Naive thymus-derived CD4-positive, alpha-beta T cell (primary cell): Measurements from ENCODE around the gene RUNX3. TPM values are rescaled to one million over a fixed set of nuclear protein-coding genes. Genes with fewer than 3 reads are reported as not detected.

Source experiments
- ATAC-seq: fragments of 150-1000 bp; cut with Tn5 transposase; 2 replicates; pipeline ENCODE4 v1.10.0; 2021; ENCODE audit warnings: mild to moderate bottlenecking, moderate library complexity
- CTCF ChIA-PET: fragments of 350-600 bp; sonication (Branson Sonifier 250); formaldehyde crosslinking; loops from one replicate; lab custom pipeline; 2021; ENCODE audit warnings: antibody characterized with exemption; lab: Charles Lee
- POLR2A ChIA-PET: fragments of 350-600 bp; sonication (Branson Sonifier 250); formaldehyde crosslinking; loops from one replicate; lab custom pipeline; 2021; ENCODE audit warnings: antibody characterized with exemption, inconsistent platforms; lab: Charles Lee
- DNase-seq, 9 donors: peaks; one replicate each; pipeline versions ENCODE4 v3.0.0 to v3.0.0-alpha.2; 2020 to 2022; ENCODE audit warnings: mixed read lengths in 1 of 9
- H3K27ac ChIP-seq: one replicate; pipeline ENCODE4 v1.7.0; 2013; ENCODE audit warnings: mild to moderate bottlenecking, low read depth, low read length, moderate library complexity
- H3K27me3 ChIP-seq, 2 donors: one replicate each; pipeline ENCODE4 v1.7.0; 2013; ENCODE audit warnings: low read length in 2 of 2, mild to moderate bottlenecking in 2 of 2, moderate library complexity in 2 of 2; ENCODE audit not compliant: control insufficient read depth in 2 of 2, insufficient read depth in 2 of 2
- H3K36me3 ChIP-seq, 3 experiments: 1 replicate in 2 of 3; 2 replicates in 1 of 3; pipeline ENCODE4 v1.7.0; 2013; ENCODE audit warnings: low read length in 3 of 3, mild to moderate bottlenecking in 3 of 3, moderate library complexity in 1 of 3; ENCODE audit not compliant: insufficient read depth in 3 of 3, control insufficient read depth in 2 of 3
- H3K4me1 ChIP-seq, 2 donors: one replicate each; pipeline ENCODE4 v1.7.0; 2013; ENCODE audit warnings: low read length in 2 of 2, mild to moderate bottlenecking in 2 of 2, moderate library complexity in 1 of 2; ENCODE audit not compliant: control insufficient read depth in 2 of 2, insufficient read depth in 2 of 2
- H3K4me3 ChIP-seq: 2 replicates; pipeline ENCODE4 v1.7.0; 2013; ENCODE audit warnings: mild to moderate bottlenecking, low read length
- H3K9me3 ChIP-seq, 3 experiments: 1 replicate in 2 of 3; 2 replicates in 1 of 3; pipeline ENCODE4 v1.7.0; 2013; ENCODE audit warnings: low read length in 3 of 3; ENCODE audit not compliant: control insufficient read depth in 2 of 3
- H3K27ac Mint-ChIP-seq, 9 donors: one replicate each; pipeline ENCODE4 v1.8.0; 2020 to 2022; ENCODE audit warnings: mixed read lengths in 9 of 9, mild to moderate bottlenecking in 8 of 9, moderate library complexity in 5 of 9, inconsistent platforms in 2 of 9
- H3K27me3 Mint-ChIP-seq, 5 donors: one replicate each; pipeline ENCODE4 v1.8.0; 2021 to 2022; ENCODE audit warnings: mixed read lengths in 5 of 5, mild to moderate bottlenecking in 1 of 5
- H3K36me3 Mint-ChIP-seq, 5 donors: one replicate each; pipeline ENCODE4 v1.8.0; 2020 to 2022; ENCODE audit warnings: mixed read lengths in 5 of 5, mild to moderate bottlenecking in 3 of 5, inconsistent platforms in 1 of 5
- H3K4me1 Mint-ChIP-seq, 7 donors: one replicate each; pipeline ENCODE4 v1.8.0; 2020 to 2022; ENCODE audit warnings: mixed read lengths in 7 of 7, mild to moderate bottlenecking in 3 of 7, inconsistent platforms in 1 of 7
- H3K4me3 Mint-ChIP-seq, 10 donors: one replicate each; pipeline ENCODE4 v1.8.0; 2020 to 2022; ENCODE audit warnings: mild to moderate bottlenecking in 10 of 10, mixed read lengths in 10 of 10, moderate library complexity in 6 of 10, inconsistent platforms in 2 of 10
- H3K9me3 Mint-ChIP-seq, 11 donors: one replicate each; pipeline ENCODE4 v1.8.0; 2020 to 2022; ENCODE audit warnings: mixed read lengths in 11 of 11, mild to moderate bottlenecking in 4 of 11, inconsistent platforms in 1 of 11, moderate library complexity in 1 of 11
- intact Hi-C, 2 donors: fragments of 100-400 bp; cut with micrococcal nuclease; formaldehyde crosslinking; loops; one replicate each; pipeline ENCODE4 v1.15.1; 2023
- polyA plus RNA-seq, 2 donors: library from polyadenylated mRNA; unstranded; fragments of 300-500 nt; fragmentation: Illumina TruSeq; gene quantifications; one replicate each; pipeline ENCODE4 v1.2.3, GENCODE V29; 2021
- total RNA-seq, 6 experiments: library from RNA in 5 of 6; stranded (reverse) in 5 of 6; gene quantifications; 1 replicate in 5 of 6; 2 replicates in 1 of 6; pipeline ENCODE4 v1.2.3 and lab custom pipeline; 2021 to 2026

RUNX3 gene
- total and polyA plus RNA-seq, 7 experiments from 2014 or later = 14.2 to 135 (median 74.8) TPM

GRCh38 chr1:24867084-24867870 lies 62.8 kb downstream of the RUNX3 start:
- Mint-ChIP-seq H3K9me3 (no peaks in the 10 kb centered on the region), H3K27me3 (peaks cover 0 to 32% (median 0%) of the 10 kb centered on the region in 5 donors), H3K36me3 (no peaks in the 10 kb centered on the region), H3K4me1 (peaks cover 0 to 42% (median 11%) of the 10 kb centered on the region in 7 donors), H3K27ac (no peak overlapping the region), H3K4me3 (no peak overlapping the region)
- peaks cover 0 to 7% of the 10 kb centered on the region in 2 donors for H3K4me1 ChIP-seq
- H3K9me3 ChIP-seq = no peaks in the 10 kb centered on the region
- DNase-seq (peak in 1 of 9 donors; percentile 16), ATAC-seq (no peak)
- H3K27ac ChIP-seq = no peak overlapping the region
- POLR2A ChIA-PET = no interaction called here
- CTCF ChIA-PET = interaction anchor here (1.5 kb wide), 1 partner anchor 30 kb away, joined by 4 read pairs; no protein-coding TSS in a partner anchor
- no peak overlapping the region for H3K4me3 ChIP-seq
- H3K36me3 ChIP-seq = no peaks in the 10 kb centered on the region
- intact Hi-C loops = no loop called here
- no peaks in the 10 kb centered on the region for H3K27me3 ChIP-seq

GRCh38 chr1:24866211-24867083 lies 63.6 kb downstream of the RUNX3 start:
- H3K4me1 ChIP-seq = peaks cover 0 to 7% of the 10 kb centered on the region in 2 donors
- H3K4me1 Mint-ChIP-seq = peaks cover 0 to 35% (median 11%) of the 10 kb centered on the region in 7 donors

GRCh38 chr1:24865587-24865986 lies 64.5 kb downstream of the RUNX3 start:
- no peaks in the 10 kb centered on the region for H3K9me3 ChIP-seq
- no peak overlapping the region for H3K4me3 ChIP-seq
- no peak overlapping the region for H3K27ac Mint-ChIP-seq
- H3K36me3 Mint-ChIP-seq = no peaks in the 10 kb centered on the region
- H3K36me3 ChIP-seq = no peaks in the 10 kb centered on the region
- peaks cover 0 to 2% of the 10 kb centered on the region in 2 donors for H3K4me1 ChIP-seq
- H3K4me3 Mint-ChIP-seq = no peak overlapping the region
- ATAC-seq (no peak), DNase-seq (peak in 1 of 9 donors; percentile 8)
- intact Hi-C loops = no loop called here
- H3K27me3 ChIP-seq = no peaks in the 10 kb centered on the region
- ChIA-PET POLR2A (no interaction called here), CTCF (no interaction called here)
- no peaks in the 10 kb centered on the region for H3K9me3 Mint-ChIP-seq
- no peak overlapping the region for H3K27ac ChIP-seq
- H3K4me1 Mint-ChIP-seq = peaks cover 0 to 26% (median 3%) of the 10 kb centered on the region in 7 donors
- peaks cover 0 to 23% (median 0%) of the 10 kb centered on the region in 5 donors for H3K27me3 Mint-ChIP-seq

More at GRCh38 chr1:24866211-24867083, 63.6 kb downstream of the RUNX3 start:
- H3K27ac Mint-ChIP-seq = no peak overlapping the region
- Histone ChIP-seq H3K27me3 (no peaks in the 10 kb centered on the region), H3K4me3 (no peak overlapping the region), H3K27ac (no peak overlapping the region), H3K36me3 (no peaks in the 10 kb centered on the region), H3K9me3 (no peaks in the 10 kb centered on the region)
- H3K4me3 Mint-ChIP-seq = no peak overlapping the region
- H3K27me3 Mint-ChIP-seq = peaks cover 0 to 28% (median 0%) of the 10 kb centered on the region in 5 donors
- ChIA-PET POLR2A (no interaction called here), CTCF (no interaction called here)
- no peaks in the 10 kb centered on the region for H3K36me3 Mint-ChIP-seq
- intact Hi-C loops = no loop called here
- DNase-seq = peak in 1 of 9 donors; percentile 2
- no peaks in the 10 kb centered on the region for H3K9me3 Mint-ChIP-seq
- no peak for ATAC-seq

GRCh38 chr1:24865168-24865567 lies 64.9 kb downstream of the RUNX3 start:
- H3K27me3 ChIP-seq = no peaks in the 10 kb centered on the region
- no peaks in the 10 kb centered on the region for H3K36me3 ChIP-seq
- CTCF ChIA-PET = no interaction called here
- intact Hi-C loops = no loop called here
- no peak for ATAC-seq
- peaks cover 0 to 23% (median 0%) of the 10 kb centered on the region in 5 donors for H3K27me3 Mint-ChIP-seq
- no peak overlapping the region for H3K4me3 Mint-ChIP-seq
- no peaks in the 10 kb centered on the region for H3K9me3 Mint-ChIP-seq
- H3K27ac Mint-ChIP-seq = no peak overlapping the region
- DNase-seq = peak in 1 of 9 donors; percentile 16
- H3K27ac ChIP-seq = no peak overlapping the region
- no peaks in the 10 kb centered on the region for H3K4me1 ChIP-seq
- no peaks in the 10 kb centered on the region for H3K9me3 ChIP-seq
- POLR2A ChIA-PET = no interaction called here
- peaks cover 0 to 24% (median 0%) of the 10 kb centered on the region in 7 donors for H3K4me1 Mint-ChIP-seq
- H3K36me3 Mint-ChIP-seq = no peaks in the 10 kb centered on the region
- H3K4me3 ChIP-seq = no peak overlapping the region

- DNase-seq (peak in 1 of 9 donors; percentile 11), ATAC-seq (no peak)
- H3K4me1 Mint-ChIP-seq = peaks cover 0 to 24% (median 0%) of the 10 kb centered on the region in 7 donors
- no peaks in the 10 kb centered on the region for H3K9me3 ChIP-seq
- POLR2A ChIA-PET = no interaction called here
- H3K27me3 ChIP-seq = no peaks in the 10 kb centered on the region
- peaks cover 0 to 21% (median 0%) of the 10 kb centered on the region in 5 donors for H3K27me3 Mint-ChIP-seq
- H3K27ac Mint-ChIP-seq = peak overlapping the region in 1 of 9 donors; percentile 18
- no peaks in the 10 kb centered on the region for H3K9me3 Mint-ChIP-seq
- CTCF ChIA-PET = interaction anchor here (1.2 kb wide), 1 partner anchor 16 kb away, joined by 3 read pairs; no protein-coding TSS in a partner anchor
- no peak overlapping the region for H3K4me3 Mint-ChIP-seq
- H3K36me3 ChIP-seq = no peaks in the 10 kb centered on the region
- intact Hi-C loops = no loop called here
- no peak overlapping the region for H3K27ac ChIP-seq
- H3K36me3 Mint-ChIP-seq = no peaks in the 10 kb centered on the region
- no peak overlapping the region for H3K4me3 ChIP-seq
- H3K4me1 ChIP-seq = no peaks in the 10 kb centered on the region
Measured at GRCh38 chr1:24864370-24864777, 65.7 kb downstream of the RUNX3 start.

GRCh38 chr1:24862775-24863483 lies 67.1 kb downstream of the RUNX3 start:
- no peaks in the 10 kb centered on the region for H3K9me3 ChIP-seq
- intact Hi-C loops = no loop called here
- Mint-ChIP-seq H3K9me3 (no peaks in the 10 kb centered on the region), H3K36me3 (no peaks in the 10 kb centered on the region), H3K27me3 (peaks cover 0 to 27% (median 0%) of the 10 kb centered on the region in 5 donors), H3K27ac (peak overlapping the region in 1 of 9 donors; percentile 67), H3K4me3 (peak overlapping the region in 1 of 10 donors; percentile 16), H3K4me1 (peaks cover 0 to 15% (median 0%) of the 10 kb centered on the region in 7 donors)
- DNase-seq (no peak), ATAC-seq (no peak)
- H3K27ac ChIP-seq = no peak overlapping the region
- ChIA-PET CTCF (interaction anchor here (0.8 to 1.2 kb wide), 2 partner anchors 15 to 33 kb away, joined by 3 to 4 read pairs; no protein-coding TSS in a partner anchor), POLR2A (no interaction called here)
- H3K4me1 ChIP-seq = peaks cover 0 to 11% of the 10 kb centered on the region in 2 donors
- H3K27me3 ChIP-seq = no peaks in the 10 kb centered on the region
- no peaks in the 10 kb centered on the region for H3K36me3 ChIP-seq
- no peak overlapping the region for H3K4me3 ChIP-seq
